Measurements from ENCODE around the gene TGM1.

- TF ChIP-seq CTCF (IDR thresholded peaks at IDR 0.05): no peak
- no peak for TF ChIP-seq POLR2A (IDR thresholded peaks at IDR 0.05)
Observed at GRCh38 chr14:24311837-24312615, 49.0 kb upstream of the TGM1 start.

All from right lobe of liver (tissue), 4 donors.